Measurements from ENCODE around the gene HIP1R. TPM values are rescaled to one million over a fixed set of nuclear protein-coding genes. Genes with fewer than 3 reads are reported as not detected.

The HIP1R gene
- total RNA-seq, 1 experiment from 2014 or later, result 234 TPM

- H3K4me3 Mint-ChIP-seq (ENCODE audit: low read depth, unreplicated experiment), result no peak overlapping the region
- H3K9me3 Mint-ChIP-seq (ENCODE audit: low read depth, unreplicated experiment), result no peaks in the 10 kb centered on the region
- intact Hi-C loops (cut with micrococcal nuclease; ENCODE audit: unreplicated experiment), result no loop called here
- BruUV-seq (replicated peaks), result no TSS peak
- H3K36me3 Mint-ChIP-seq (ENCODE audit: insufficient read depth, unreplicated experiment), result peaks cover 89% of the 10 kb centered on the region
- no peaks in the 10 kb centered on the region for H3K4me1 Mint-ChIP-seq (ENCODE audit: low read depth, unreplicated experiment)
- no peaks in the 10 kb centered on the region for H3K27me3 Mint-ChIP-seq (ENCODE audit: unreplicated experiment)
- no peak for DNase-seq
- peak overlapping the region; percentile 80 for H3K27ac Mint-ChIP-seq (ENCODE audit: unreplicated experiment)
- TF ChIP-seq, protein P1, sequence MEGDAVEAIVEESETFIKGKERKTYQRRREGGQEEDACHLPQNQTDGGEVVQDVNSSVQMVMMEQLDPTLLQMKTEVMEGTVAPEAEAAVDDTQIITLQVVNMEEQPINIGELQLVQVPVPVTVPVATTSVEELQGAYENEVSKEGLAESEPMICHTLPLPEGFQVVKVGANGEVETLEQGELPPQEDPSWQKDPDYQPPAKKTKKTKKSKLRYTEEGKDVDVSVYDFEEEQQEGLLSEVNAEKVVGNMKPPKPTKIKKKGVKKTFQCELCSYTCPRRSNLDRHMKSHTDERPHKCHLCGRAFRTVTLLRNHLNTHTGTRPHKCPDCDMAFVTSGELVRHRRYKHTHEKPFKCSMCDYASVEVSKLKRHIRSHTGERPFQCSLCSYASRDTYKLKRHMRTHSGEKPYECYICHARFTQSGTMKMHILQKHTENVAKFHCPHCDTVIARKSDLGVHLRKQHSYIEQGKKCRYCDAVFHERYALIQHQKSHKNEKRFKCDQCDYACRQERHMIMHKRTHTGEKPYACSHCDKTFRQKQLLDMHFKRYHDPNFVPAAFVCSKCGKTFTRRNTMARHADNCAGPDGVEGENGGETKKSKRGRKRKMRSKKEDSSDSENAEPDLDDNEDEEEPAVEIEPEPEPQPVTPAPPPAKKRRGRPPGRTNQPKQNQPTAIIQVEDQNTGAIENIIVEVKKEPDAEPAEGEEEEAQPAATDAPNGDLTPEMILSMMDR (IDR thresholded peaks at IDR 0.05; ENCODE audit: unreplicated experiment), result no peak
- CTCF ChIA-PET, result interaction anchor here (0.7 kb wide), 1 partner anchor 48 kb away, joined by 7 read pairs; no protein-coding TSS in a partner anchor
These were observed 20.0 kb downstream of the HIP1R start for GRCh38 chr12:122855071-122855829.

DNA sequence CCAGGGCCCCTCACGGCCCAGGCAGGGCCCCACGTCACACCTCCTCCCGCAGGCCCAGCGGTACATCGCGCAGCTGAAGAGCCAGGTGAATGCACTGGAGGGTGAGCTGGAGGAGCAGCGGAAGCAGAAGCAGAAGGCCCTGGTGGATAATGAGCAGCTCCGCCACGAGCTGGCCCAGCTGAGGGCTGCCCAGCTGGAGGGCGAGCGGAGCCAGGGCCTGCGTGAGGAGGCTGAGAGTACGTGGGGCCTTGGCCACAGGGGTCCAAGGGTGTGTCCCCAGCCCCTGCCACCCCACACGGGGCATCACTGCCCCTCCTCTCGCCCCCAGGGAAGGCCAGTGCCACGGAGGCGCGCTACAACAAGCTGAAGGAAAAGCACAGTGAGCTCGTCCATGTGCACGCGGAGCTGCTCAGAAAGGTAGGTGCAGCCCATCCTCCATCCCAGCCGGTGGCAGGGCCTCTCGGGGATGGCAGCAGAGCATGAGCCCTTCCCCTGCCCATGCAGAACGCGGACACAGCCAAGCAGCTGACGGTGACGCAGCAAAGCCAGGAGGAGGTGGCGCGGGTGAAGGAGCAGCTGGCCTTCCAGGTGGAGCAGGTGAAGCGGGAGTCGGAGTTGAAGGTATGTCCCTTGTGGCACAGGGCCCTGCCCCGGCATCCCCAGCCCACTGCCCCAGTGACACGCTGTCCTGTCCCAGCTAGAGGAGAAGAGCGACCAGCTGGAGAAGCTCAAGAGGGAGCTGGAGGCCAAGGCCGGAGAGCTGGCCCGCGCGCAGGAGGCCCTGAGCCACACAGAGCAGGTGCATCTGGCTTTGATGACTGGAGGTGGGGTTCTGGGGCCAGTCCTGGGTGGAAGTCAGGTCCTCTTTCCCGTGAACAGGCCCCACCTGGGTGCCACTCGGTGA lies 20.9 kb downstream of the HIP1R start:
- intact Hi-C loops (cut with micrococcal nuclease; ENCODE audit: unreplicated experiment), result no loop called here
- DNase-seq, result no peak
- Mint-ChIP-seq H3K4me3 (ENCODE audit: low read depth, unreplicated experiment) (peak overlapping the region; percentile 49), H3K27me3 (ENCODE audit: unreplicated experiment) (no peaks in the 10 kb centered on the region), H3K9me3 (ENCODE audit: low read depth, unreplicated experiment) (no peaks in the 10 kb centered on the region), H3K36me3 (ENCODE audit: insufficient read depth, unreplicated experiment) (peaks cover 94% of the 10 kb centered on the region), H3K27ac (ENCODE audit: unreplicated experiment) (peak overlapping the region; percentile 80), H3K4me1 (ENCODE audit: low read depth, unreplicated experiment) (no peaks in the 10 kb centered on the region)
- TF ChIP-seq, protein P1 (IDR thresholded peaks at IDR 0.05; ENCODE audit: unreplicated experiment), result no peak
- TSS peak; percentile 32 for BruUV-seq (replicated peaks)
- CTCF ChIA-PET, result interaction anchor here (0.7 kb wide), 1 partner anchor 47 kb away, joined by 7 read pairs; no protein-coding TSS in a partner anchor

GRCh38 chr12:122856999-122857671 lies 21.9 kb downstream of the HIP1R start:
- TF ChIP-seq, protein P1 (IDR thresholded peaks at IDR 0.05; ENCODE audit: unreplicated experiment), result no peak
- Mint-ChIP-seq H3K27ac (ENCODE audit: unreplicated experiment) (peak overlapping the region; percentile 80), H3K4me1 (ENCODE audit: low read depth, unreplicated experiment) (no peaks in the 10 kb centered on the region), H3K4me3 (ENCODE audit: low read depth, unreplicated experiment) (no peak overlapping the region), H3K36me3 (ENCODE audit: insufficient read depth, unreplicated experiment) (peaks cover 94% of the 10 kb centered on the region), H3K27me3 (ENCODE audit: unreplicated experiment) (no peaks in the 10 kb centered on the region), H3K9me3 (ENCODE audit: low read depth, unreplicated experiment) (no peaks in the 10 kb centered on the region)
- DNase-seq, result no peak
- CTCF ChIA-PET, result interaction anchor here (0.6 to 1.4 kb wide), 2 partner anchors 63 to 851 kb away, joined by 4 read pairs; no protein-coding TSS in a partner anchor
- intact Hi-C loops (cut with micrococcal nuclease; ENCODE audit: unreplicated experiment), result no loop called here
- BruUV-seq (replicated peaks), result no TSS peak

- Mint-ChIP-seq H3K36me3 (ENCODE audit: insufficient read depth, unreplicated experiment) (peaks cover 95% of the 10 kb centered on the region), H3K9me3 (ENCODE audit: low read depth, unreplicated experiment) (no peaks in the 10 kb centered on the region), H3K27me3 (ENCODE audit: unreplicated experiment) (no peaks in the 10 kb centered on the region), H3K4me1 (ENCODE audit: low read depth, unreplicated experiment) (peaks cover 5% of the 10 kb centered on the region), H3K27ac (ENCODE audit: unreplicated experiment) (no peak overlapping the region), H3K4me3 (ENCODE audit: low read depth, unreplicated experiment) (no peak overlapping the region)
- intact Hi-C loops (cut with micrococcal nuclease; ENCODE audit: unreplicated experiment), result no loop called here
- CTCF ChIA-PET, result interaction anchor here (1.4 kb wide), 1 partner anchor 64 kb away, joined by 4 read pairs; no protein-coding TSS in a partner anchor
- BruUV-seq (replicated peaks), result no TSS peak
- TF ChIP-seq, protein P1 (IDR thresholded peaks at IDR 0.05; ENCODE audit: unreplicated experiment), result no peak
- DNase-seq, result no peak
These were observed 22.9 kb downstream of the HIP1R start for GRCh38 chr12:122858171-122858570.

All from Calu3 (cell line).